Measurements from ENCODE around the gene ZNF521.

ZNF521 gene

GRCh38 chr18:25223899-25224886 is 127.8 kb downstream of the ZNF521 start:
- no peak for DNase-seq

GRCh38 chr18:25223211-25223610 is 128.8 kb downstream of the ZNF521 start:
- no peak for DNase-seq

- DNase-seq, result no peak
Measured at GRCh38 chr18:25222648-25223047, 129.3 kb downstream of the ZNF521 start.

DNA sequence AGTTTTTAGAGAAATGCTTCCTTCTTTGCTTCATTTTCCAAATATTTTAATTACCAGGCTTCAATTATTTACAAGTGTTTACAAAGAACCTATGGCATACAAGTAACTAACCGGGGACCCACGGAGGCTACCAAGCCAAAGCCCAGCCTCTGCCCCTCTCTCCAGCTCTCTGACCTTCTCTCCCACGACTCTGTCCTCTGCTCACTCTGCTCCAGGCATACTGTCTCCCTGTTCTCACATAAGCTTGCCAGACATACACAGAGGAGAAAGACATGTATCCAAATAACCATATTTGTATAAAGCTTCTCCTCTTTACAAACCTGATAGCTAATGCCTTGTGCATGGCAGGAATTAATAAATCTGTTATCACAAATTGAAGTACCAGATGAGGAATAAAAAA is 141.3 kb downstream of the ZNF521 start:
- no peak for DNase-seq

- DNase-seq, result no peak
Measured at GRCh38 chr18:25192065-25192464, 159.9 kb downstream of the ZNF521 start.

- no peak for DNase-seq
Measured at GRCh38 chr18:25190472-25190871, 161.5 kb downstream of the ZNF521 start.

GRCh38 chr18:25189391-25190185 is 162.4 kb downstream of the ZNF521 start:
- peak; percentile 7 for DNase-seq

DNA sequence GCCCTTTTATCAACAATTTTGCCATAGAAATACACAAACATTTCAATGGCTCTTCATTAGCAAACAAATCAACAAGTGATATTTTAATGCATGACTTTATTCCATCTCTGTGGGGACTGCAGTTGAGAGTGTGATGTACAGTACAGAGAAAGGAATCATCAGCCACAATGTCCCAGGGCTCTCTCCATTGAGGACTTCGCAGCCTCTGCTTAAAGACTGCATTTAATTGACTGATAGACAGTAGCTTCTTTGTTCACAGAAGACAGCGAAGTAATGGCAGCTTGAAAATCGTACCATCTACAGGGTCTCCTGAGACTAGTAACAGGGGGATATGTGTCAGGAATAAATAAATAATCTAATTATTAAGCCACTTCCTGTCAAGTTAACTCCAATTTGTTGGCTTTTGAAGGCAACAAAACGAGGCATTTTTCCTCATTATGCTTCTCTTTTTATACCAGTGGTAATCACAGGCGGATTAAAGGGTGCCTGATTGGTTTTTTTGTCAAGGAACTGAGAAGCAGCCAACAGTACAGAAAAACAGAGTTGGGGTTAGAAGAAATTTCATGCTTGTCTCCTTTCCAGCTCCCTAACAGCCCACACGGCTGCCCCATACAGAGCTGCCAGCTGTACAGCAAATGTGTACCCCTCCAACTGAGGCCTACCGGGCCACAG is 164.3 kb downstream of the ZNF521 start:
- no peak for DNase-seq

GRCh38 chr18:25186871-25187270 is 165.1 kb downstream of the ZNF521 start:
- DNase-seq, result no peak

DNA sequence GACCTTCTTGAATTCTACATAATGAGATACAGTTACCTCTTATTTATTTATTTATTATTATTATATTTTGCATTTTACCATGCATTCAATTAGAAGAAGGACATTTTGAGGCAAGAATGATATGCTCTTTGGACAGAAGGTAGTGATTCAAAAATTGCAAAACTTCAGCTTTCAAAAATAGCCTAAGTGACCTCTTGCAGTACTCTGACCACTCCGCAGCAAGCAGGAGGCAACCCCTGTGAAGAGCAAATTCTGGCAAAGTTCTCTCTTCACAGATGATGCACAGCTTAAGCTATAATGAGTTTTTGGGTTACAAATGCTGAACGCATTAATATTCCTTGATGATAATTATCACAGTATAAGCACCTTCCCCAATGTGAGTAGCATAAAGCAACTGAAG is 170.0 kb downstream of the ZNF521 start:
- no peak for DNase-seq

DNA sequence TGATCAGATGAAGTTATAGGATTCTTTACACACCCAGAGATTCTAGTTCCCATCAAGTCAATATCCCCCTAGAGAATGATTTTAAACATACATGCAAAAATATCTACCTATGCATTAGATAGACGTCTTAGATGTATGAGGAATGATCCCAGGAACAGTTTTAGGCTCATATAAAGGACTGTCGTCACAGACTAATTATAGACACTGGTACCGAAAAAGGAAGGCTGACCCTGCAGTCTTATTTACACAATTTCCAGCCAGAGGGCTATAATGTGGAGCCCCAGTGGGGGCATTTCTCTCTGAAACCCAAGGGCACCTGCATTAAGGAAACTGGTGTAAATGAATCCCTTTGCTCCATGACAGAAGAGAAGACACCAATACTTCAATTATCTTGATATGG is 170.4 kb downstream of the ZNF521 start:
- no peak for DNase-seq

- DNase-seq, result no peak
Measured at GRCh38 chr18:25180973-25181548, 170.9 kb downstream of the ZNF521 start.

GRCh38 chr18:25177631-25178030 is 174.3 kb downstream of the ZNF521 start:
- DNase-seq, result no peak

GRCh38 chr18:25176518-25177042 is 175.4 kb downstream of the ZNF521 start:
- DNase-seq, result no peak

- DNase-seq, result no peak
Measured at GRCh38 chr18:25175558-25176517, 176.1 kb downstream of the ZNF521 start.

DNA sequence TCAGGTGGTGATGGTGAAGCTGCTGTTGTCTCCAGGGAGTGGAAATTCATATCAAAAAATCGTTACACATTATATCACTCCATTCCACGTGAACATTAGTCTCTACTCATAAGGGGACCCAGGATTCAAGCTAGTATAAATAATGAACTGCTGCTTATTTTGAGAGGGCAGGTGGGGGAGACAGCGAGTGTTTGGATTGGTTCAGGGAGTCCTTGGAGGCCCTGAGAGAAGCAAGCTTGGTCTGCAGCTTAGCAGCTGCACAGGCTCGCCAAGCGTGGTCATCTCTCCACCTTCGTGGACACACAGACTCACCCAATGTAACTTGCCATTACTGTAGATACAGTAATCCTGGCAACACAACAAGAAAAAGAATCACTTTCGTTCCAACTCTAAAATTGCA is 177.6 kb downstream of the ZNF521 start:
- DNase-seq, result no peak

- no peak for DNase-seq
Measured at GRCh38 chr18:25171334-25171733, 180.6 kb downstream of the ZNF521 start.

GRCh38 chr18:25170402-25170801 is 181.6 kb downstream of the ZNF521 start:
- DNase-seq, result no peak

DNA sequence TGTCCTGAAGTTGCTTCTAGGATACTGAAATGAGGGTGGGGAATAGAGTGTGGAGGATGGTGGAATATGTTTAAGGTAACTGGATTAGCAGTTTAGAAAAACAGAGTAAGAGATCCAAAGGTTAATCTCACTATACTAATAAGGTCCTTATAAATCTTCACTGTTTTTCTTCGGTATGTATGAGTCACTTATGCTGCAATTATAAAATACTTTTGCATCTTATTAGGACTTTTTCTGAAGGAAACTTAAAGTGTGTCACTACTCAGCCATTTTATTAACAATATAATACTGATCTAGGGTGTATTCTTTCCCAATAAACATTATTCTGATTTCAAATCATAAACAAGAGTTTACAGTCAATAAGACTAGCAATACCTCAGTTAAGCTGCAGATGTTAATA is 182.3 kb downstream of the ZNF521 start:
- DNase-seq, result no peak

GRCh38 chr18:25167612-25168410 is 184.2 kb downstream of the ZNF521 start:
- peak; percentile 70 for DNase-seq

GRCh38 chr18:25166113-25166512 is 185.9 kb downstream of the ZNF521 start:
- no peak for DNase-seq

Measured in NCI-H2227 treated with DMSO at 0.1 percent for 48 hours (cell line).